Lower lobe of right lung (tissue), 2 donors: ENCODE data around the gene ADGRL3. TPM values are rescaled to one million over a fixed set of nuclear protein-coding genes. Genes with fewer than 3 reads are reported as not detected.

ENCODE experiments used
- ATAC-seq, 2 donors: fragments of 200-7000 bp; cut with Tn5 transposase; one replicate each; pipeline ENCODE4 v1.9.1; 2020 to 2022; ENCODE audit warnings: mild to moderate bottlenecking in 2 of 2, moderate library complexity in 2 of 2
- DNase-seq: peaks from one replicate; pipeline ENCODE4 v3.0.0-alpha.2; 2020
- H3K27ac ChIP-seq: fragments of 200-600 bp; one replicate; pipeline ENCODE4 v1.8.0; 2022
- H3K27me3 ChIP-seq: fragments of 200-600 bp; one replicate; pipeline ENCODE4 v1.8.0; 2022; ENCODE audit warnings: low read depth
- H3K36me3 ChIP-seq: fragments of 200-600 bp; one replicate; pipeline ENCODE4 v1.8.0; 2022; ENCODE audit warnings: mild to moderate bottlenecking
- H3K4me1 ChIP-seq: fragments of 200-600 bp; one replicate; pipeline ENCODE4 v1.8.0; 2022
- H3K4me3 ChIP-seq: fragments of 200-600 bp; one replicate; pipeline ENCODE4 v1.8.0; 2022; ENCODE audit warnings: mild to moderate bottlenecking
- H3K9me3 ChIP-seq: fragments of 200-600 bp; one replicate; pipeline ENCODE4 v1.8.0; 2022
- intact Hi-C: fragments of 100-400 bp; cut with DNase I; formaldehyde crosslinking; loops from one replicate; pipeline ENCODE4 v1.11.0; 2022
- total RNA-seq: library from RNA; stranded (reverse); fragmentation: NEBNext Ultra II Directional; extraction: Animal tissue kit (Norgen Biotek cat#: 25700); gene quantifications from one replicate; pipeline ENCODE4 v1.2.1, GENCODE V29; 2021
- TF ChIP-seq, protein P1 (sequence below): fragments of 200-600 bp; IDR thresholded peaks from one replicate; pipeline ENCODE4 v1.8.0; 2022; ENCODE audit warnings: antibody characterized with exemption, mild to moderate bottlenecking
- donor health status: DM: no; HTN: yes; CAD: no; lungs with severe emphysema.

Gene ADGRL3
- total RNA-seq, 1 donor from 2014 or later = 6.0 TPM

DNA sequence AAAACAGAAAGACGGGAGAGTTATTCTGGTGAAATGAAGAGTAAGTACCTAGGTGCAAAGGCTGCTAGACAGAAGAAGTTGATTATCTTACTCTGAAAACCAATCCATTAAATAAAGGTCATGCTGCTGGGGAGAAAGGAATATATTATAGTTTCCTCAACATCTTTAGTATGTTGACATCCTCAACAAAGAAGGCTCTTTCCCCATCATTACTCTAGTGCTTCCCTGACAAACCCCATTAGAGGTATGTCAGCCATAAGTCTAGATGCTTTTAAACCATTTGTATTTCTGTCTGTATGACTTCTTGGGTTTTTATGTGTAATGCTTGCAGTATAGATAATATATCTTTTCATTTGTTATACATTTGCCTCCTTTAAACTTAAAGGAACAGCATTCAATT is 75.9 kb downstream of the ADGRL3 start:
- Histone ChIP-seq H3K9me3 (no peaks in the 10 kb centered on the region), H3K27me3 (no peaks in the 10 kb centered on the region), H3K27ac (no peak overlapping the region), H3K4me1 (no peaks in the 10 kb centered on the region), H3K4me3 (no peak overlapping the region), H3K36me3 (no peaks in the 10 kb centered on the region)
- intact Hi-C loops = no loop called here
- DNase-seq (no peak), ATAC-seq (no peak)
- TF ChIP-seq, protein P1, sequence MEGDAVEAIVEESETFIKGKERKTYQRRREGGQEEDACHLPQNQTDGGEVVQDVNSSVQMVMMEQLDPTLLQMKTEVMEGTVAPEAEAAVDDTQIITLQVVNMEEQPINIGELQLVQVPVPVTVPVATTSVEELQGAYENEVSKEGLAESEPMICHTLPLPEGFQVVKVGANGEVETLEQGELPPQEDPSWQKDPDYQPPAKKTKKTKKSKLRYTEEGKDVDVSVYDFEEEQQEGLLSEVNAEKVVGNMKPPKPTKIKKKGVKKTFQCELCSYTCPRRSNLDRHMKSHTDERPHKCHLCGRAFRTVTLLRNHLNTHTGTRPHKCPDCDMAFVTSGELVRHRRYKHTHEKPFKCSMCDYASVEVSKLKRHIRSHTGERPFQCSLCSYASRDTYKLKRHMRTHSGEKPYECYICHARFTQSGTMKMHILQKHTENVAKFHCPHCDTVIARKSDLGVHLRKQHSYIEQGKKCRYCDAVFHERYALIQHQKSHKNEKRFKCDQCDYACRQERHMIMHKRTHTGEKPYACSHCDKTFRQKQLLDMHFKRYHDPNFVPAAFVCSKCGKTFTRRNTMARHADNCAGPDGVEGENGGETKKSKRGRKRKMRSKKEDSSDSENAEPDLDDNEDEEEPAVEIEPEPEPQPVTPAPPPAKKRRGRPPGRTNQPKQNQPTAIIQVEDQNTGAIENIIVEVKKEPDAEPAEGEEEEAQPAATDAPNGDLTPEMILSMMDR = no peak

DNA sequence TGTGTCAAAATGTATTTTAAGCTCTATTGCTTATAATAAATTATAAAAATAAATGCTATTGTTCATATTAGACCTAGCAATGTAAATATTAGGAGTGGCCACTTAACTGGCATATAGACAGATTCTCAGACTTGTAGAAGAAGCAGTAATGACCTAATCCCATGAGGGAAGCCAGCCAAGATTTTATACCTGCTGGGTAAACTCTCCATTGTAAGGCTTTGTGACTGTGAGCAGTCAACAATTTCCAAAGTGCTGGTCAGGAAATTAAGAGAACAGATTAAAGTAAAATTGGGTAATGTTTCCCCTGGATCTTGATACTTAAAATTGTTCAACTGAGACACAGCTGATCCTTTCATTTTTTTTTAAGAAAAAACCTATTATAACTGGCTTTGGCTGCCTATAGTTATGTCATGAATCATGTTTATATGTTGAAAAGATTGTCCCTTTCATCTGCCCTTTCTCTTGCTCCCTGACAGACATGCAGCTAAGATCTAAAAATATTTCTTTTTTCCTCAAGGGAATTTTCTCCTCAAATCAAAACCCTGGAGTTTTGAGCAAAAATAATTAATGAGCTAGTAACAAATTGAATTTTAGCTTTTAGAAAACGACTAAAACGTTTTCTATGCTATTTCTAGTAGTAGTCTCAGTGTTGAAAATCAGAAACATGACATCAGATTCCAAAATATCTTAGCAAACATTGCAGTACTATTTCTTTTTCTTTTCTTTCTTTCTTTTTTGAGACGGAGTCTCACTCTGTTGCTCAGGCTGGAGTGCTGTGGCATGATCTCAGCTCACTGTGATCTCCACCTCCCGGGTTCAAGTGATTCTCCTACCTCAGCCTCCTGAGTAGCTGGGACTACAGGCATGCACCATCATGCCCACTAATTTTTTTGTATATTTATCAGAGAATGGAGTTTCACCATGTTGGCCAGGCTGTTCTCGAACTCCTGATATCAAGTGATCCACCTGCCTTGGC is 77.9 kb downstream of the ADGRL3 start:
- no peaks in the 10 kb centered on the region for H3K36me3 ChIP-seq
- H3K27me3 ChIP-seq = no peaks in the 10 kb centered on the region
- H3K4me3 ChIP-seq = no peak overlapping the region
- no peaks in the 10 kb centered on the region for H3K4me1 ChIP-seq
- DNase-seq = no peak
- no peak overlapping the region for H3K27ac ChIP-seq
- TF ChIP-seq, protein P1 = no peak
- H3K9me3 ChIP-seq = no peaks in the 10 kb centered on the region
- intact Hi-C loops = no loop called here
- no peak for ATAC-seq

DNA sequence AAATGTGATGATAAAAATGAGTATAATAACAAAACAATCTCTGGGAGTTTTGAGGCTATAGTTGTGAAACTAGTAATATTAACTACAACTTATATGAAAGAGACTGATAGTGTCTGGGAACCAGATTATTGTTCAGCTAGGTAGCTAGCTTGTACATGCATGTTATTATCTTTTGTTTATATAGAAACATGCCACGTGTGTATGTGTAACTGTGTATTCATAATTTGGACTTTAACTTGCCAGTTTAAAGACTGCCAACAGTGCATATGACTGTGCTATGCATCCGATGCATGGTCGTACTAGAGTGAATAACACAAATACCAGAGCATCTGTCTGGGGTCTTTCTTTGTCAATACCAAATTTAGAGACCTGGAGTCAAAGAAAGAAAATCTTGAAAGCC is 92.2 kb downstream of the ADGRL3 start:
- no peaks in the 10 kb centered on the region for H3K27me3 ChIP-seq

DNA sequence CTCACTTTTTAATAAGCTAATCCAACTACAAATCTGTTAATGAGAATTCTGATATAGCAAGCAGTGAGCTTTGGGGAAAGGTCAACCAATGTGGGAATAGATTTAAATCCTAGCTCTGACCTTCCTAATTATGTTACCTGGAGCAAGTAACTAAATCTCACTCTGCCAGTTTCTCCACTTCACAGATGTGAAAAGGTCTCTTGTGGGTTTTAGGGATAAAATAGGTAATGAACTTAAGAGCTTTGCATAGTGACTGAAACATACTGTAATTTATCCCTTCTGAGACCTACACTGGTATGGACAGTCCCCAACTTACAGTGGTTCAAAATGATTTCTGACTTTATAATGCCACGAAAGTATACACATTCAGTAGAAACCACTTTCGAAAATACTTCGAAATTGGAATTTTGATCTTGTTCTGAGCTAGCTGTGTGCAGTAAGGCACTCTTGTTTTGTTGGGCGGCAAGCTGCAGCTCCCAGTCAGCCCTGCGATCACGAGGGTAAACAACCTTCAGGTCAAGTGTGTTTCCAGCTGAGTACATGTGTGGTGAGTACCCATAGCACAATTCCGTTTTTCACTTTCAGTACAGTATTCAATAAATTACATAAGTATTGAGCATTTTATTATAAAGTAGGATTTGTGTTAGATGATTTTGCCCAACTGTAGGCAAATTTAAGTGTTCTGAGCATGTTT is 93.7 kb downstream of the ADGRL3 start:
- Histone ChIP-seq H3K4me1 (no peaks in the 10 kb centered on the region), H3K4me3 (no peak overlapping the region), H3K9me3 (no peaks in the 10 kb centered on the region), H3K36me3 (no peaks in the 10 kb centered on the region), H3K27ac (no peak overlapping the region), H3K27me3 (no peaks in the 10 kb centered on the region)
- DNase-seq (no peak), ATAC-seq (peak; percentile 56 to 59)
- intact Hi-C loops = no loop called here
- TF ChIP-seq, protein P1 = no peak

More for the DNA sequence above, 92.2 kb downstream of the ADGRL3 start:
- intact Hi-C loops = no loop called here
- DNase-seq = no peak
- Histone ChIP-seq H3K9me3 (no peaks in the 10 kb centered on the region), H3K4me1 (no peaks in the 10 kb centered on the region), H3K36me3 (no peaks in the 10 kb centered on the region), H3K27ac (no peak overlapping the region), H3K4me3 (no peak overlapping the region)
- ATAC-seq = no peak
- TF ChIP-seq, protein P1 = no peak

DNA sequence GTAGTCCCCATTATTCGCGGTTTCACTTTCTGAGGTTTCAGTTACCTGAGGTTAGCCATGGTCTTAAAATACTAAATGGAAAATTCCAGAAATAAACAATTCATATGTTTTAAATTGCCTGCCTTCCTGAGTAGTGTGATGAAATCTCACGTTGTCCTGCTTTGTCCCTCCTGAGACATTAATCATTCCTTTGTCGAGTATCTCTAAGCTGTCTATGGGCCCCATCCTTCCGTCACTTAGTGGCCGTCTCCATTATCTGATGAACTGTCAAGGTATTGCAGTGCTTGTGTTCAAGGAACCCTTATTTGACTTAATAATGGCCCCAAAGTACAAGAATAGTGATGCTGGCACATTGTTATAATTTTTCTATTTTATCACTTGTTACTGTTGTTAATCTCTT is 94.8 kb downstream of the ADGRL3 start:
- Histone ChIP-seq H3K4me3 (no peak overlapping the region), H3K27me3 (no peaks in the 10 kb centered on the region), H3K4me1 (no peaks in the 10 kb centered on the region), H3K9me3 (no peaks in the 10 kb centered on the region), H3K27ac (no peak overlapping the region), H3K36me3 (no peaks in the 10 kb centered on the region)
- ATAC-seq (no peak), DNase-seq (no peak)
- intact Hi-C loops = no loop called here
- TF ChIP-seq, protein P1 = no peak
